Activated naive CD8-positive, alpha-beta T cell treated with anti-CD3 and anti-CD28 coated beads, Interleukin-2, amount 10 ng/mL, durations not matched to agents 7 days and 5 days (primary cell): Measurements from ENCODE around the gene ITPR2. TPM values are rescaled to one million over a fixed set of nuclear protein-coding genes. Genes with fewer than 3 reads are reported as not detected.

ENCODE experiments used
- ATAC-seq: fragments of 150-1000 bp; cut with Tn5 transposase; one replicate; pipeline ENCODE4 v1.10.0; 2021; ENCODE audit warnings: low read depth, moderate library complexity
- POLR2A ChIA-PET: fragments of 350-600 bp; sonication (Branson Sonifier 250); formaldehyde crosslinking; loops from one replicate; lab custom pipeline; 2021; ENCODE audit warnings: antibody characterized with exemption; lab: Charles Lee
- DNase-seq: peaks from one replicate; pipeline ENCODE4 v3.0.0; 2021
- H3K27ac Mint-ChIP-seq: one replicate; pipeline ENCODE4 v1.8.0; 2022; ENCODE audit warnings: mild to moderate bottlenecking, mixed read lengths
- H3K27me3 Mint-ChIP-seq: one replicate; pipeline ENCODE4 v1.8.0; 2022; ENCODE audit warnings: mild to moderate bottlenecking, moderate library complexity, mixed read lengths
- H3K36me3 Mint-ChIP-seq: one replicate; pipeline ENCODE4 v1.8.0; 2021; ENCODE audit warnings: mild to moderate bottlenecking, mixed read lengths
- H3K4me1 Mint-ChIP-seq: one replicate; pipeline ENCODE4 v1.8.0; 2021; ENCODE audit warnings: mixed read lengths
- H3K4me3 Mint-ChIP-seq: one replicate; pipeline ENCODE4 v1.8.0; 2022; ENCODE audit warnings: mild to moderate bottlenecking, moderate library complexity, mixed read lengths
- H3K9me3 Mint-ChIP-seq: one replicate; pipeline ENCODE4 v1.8.0; 2021; ENCODE audit warnings: mixed read lengths
- total RNA-seq, 2 experiments: library from RNA; stranded (reverse); gene quantifications; one replicate each; pipeline ENCODE4 v1.2.3, GENCODE V29; 2021

ITPR2 gene
- total RNA-seq, 2 experiments from 2014 or later = 43.3 to 43.5 TPM

GRCh38 chr12:26643532-26644315, 189.3 kb downstream of the ITPR2 start:
- ATAC-seq (no peak), DNase-seq (no peak)
- no peaks in the 10 kb centered on the region for H3K9me3 Mint-ChIP-seq
- no peak overlapping the region for H3K27ac Mint-ChIP-seq
- POLR2A ChIA-PET = interaction anchor here (0.6 kb wide), 1 partner anchor 233 kb away, joined by 4 read pairs; no protein-coding TSS in a partner anchor
- H3K4me1 Mint-ChIP-seq = no peaks in the 10 kb centered on the region
- peaks cover 19% of the 10 kb centered on the region for H3K36me3 Mint-ChIP-seq
- H3K27me3 Mint-ChIP-seq = no peaks in the 10 kb centered on the region
- H3K4me3 Mint-ChIP-seq = no peak overlapping the region

GRCh38 chr12:26642361-26642760, 190.6 kb downstream of the ITPR2 start:
- Mint-ChIP-seq H3K9me3 (no peaks in the 10 kb centered on the region), H3K36me3 (peaks cover 20% of the 10 kb centered on the region), H3K27ac (no peak overlapping the region), H3K27me3 (no peaks in the 10 kb centered on the region), H3K4me3 (no peak overlapping the region), H3K4me1 (no peaks in the 10 kb centered on the region)
- no peak for ATAC-seq
- DNase-seq = no peak
- POLR2A ChIA-PET = no interaction called here

- no peak for DNase-seq
- H3K27ac Mint-ChIP-seq = no peak overlapping the region
- H3K36me3 Mint-ChIP-seq = peaks cover 6% of the 10 kb centered on the region
- peaks cover 7% of the 10 kb centered on the region for H3K4me1 Mint-ChIP-seq
- no peaks in the 10 kb centered on the region for H3K27me3 Mint-ChIP-seq
- no peaks in the 10 kb centered on the region for H3K9me3 Mint-ChIP-seq
- no peak for ATAC-seq
- H3K4me3 Mint-ChIP-seq = no peak overlapping the region
- POLR2A ChIA-PET = no interaction called here
Measured at GRCh38 chr12:26636710-26637328, 196.2 kb downstream of the ITPR2 start.

DNA sequence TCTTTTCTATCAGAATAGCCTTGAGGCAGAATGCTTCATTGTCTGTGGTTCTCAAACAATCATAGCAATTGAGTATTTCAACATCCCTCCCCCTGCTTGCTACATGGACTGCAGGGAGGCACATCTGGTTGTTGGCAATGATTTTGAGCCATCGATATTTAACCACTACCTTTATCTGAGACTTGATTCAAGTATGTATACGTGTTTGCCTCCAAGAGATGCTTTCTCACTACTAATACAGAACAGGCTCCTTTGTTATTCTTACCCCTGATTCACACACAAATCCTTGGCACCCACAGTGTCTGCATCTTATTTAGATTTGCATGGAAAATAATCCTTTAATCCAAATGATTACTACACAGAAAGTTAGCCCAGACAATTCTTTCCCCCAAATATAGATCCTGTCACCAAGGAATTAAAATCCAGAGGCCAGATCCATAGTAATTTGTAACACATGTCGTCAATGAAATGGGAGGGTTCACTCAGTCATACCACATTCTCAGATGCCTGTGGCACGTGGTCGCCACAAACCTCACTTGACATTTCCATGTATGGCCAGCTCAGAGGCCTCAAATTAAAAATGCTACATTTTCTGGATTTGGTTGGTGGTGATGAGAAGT, 199.3 kb downstream of the ITPR2 start:
- Mint-ChIP-seq H3K36me3 (peaks cover 2% of the 10 kb centered on the region), H3K27me3 (no peaks in the 10 kb centered on the region), H3K27ac (no peak overlapping the region), H3K4me1 (peaks cover 7% of the 10 kb centered on the region), H3K9me3 (no peaks in the 10 kb centered on the region), H3K4me3 (no peak overlapping the region)
- POLR2A ChIA-PET = no interaction called here
- DNase-seq (no peak), ATAC-seq (no peak)

DNA sequence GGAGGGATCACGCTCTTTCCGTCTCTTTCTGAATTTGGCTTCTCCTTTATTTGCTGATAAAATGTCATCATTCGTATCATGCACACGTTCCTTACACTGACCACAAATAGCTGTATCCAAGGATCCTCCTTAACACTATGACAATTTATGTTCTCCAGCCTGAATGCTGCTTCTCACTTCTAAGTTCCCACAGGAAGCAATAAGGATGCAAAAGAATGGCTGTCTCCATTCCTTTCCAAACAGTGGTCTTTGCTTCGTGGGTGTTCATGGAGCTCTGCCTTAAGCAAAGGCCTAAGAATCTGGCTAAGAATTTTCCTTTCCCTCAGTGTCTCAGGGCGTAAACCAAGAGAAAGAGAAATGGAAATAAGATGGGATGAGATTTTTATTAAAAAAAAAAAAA, 200.2 kb downstream of the ITPR2 start:
- DNase-seq (no peak), ATAC-seq (no peak)
- H3K36me3 Mint-ChIP-seq = no peaks in the 10 kb centered on the region
- POLR2A ChIA-PET = no interaction called here
- no peaks in the 10 kb centered on the region for H3K9me3 Mint-ChIP-seq
- no peaks in the 10 kb centered on the region for H3K27me3 Mint-ChIP-seq
- H3K4me3 Mint-ChIP-seq = no peak overlapping the region
- H3K27ac Mint-ChIP-seq = no peak overlapping the region
- H3K4me1 Mint-ChIP-seq = peaks cover 7% of the 10 kb centered on the region

DNA sequence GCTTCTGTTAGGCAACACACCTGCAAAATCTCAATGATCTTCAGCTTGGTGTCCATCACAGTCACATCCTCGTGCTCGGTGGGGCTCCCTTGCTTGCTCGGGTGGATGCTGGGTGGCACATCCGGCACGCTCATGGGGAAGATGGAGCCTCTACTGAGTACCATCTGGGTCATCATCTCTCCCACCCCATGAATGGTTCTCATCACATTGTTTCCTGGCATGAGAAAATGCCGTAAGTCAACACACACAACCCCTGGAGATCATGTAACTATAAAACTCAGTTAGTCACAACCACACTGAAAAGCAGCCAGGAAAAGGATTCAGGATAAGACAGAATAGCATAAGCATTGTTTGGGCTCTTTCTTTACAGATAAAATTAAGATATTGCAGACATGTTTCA, 201.1 kb downstream of the ITPR2 start:
- POLR2A ChIA-PET = no interaction called here
- no peak for DNase-seq

DNA sequence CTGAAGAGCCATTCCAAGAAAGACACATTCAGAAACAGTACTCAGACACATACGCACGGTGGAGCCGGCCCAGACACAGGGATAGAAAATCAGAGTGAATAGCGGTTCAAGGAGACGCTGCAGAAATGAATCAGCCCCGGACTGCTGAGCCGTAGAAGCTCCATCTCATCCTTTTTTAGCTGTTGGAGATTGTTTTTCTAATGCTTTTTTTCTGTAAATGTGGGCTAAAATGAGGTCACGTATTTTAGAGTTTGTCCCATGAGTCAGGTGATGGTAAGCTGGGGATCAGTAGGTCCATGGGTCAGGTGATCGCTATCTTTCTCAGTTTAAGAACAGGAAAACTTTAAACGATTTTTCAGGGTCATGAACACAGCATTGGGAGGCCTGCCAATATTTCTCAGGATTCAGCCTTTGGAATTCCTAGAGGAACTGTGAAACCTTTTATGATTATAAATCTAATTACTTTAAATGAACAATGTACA, 202.4 kb downstream of the ITPR2 start:
- DNase-seq (no peak), ATAC-seq (no peak)
- Mint-ChIP-seq H3K9me3 (no peaks in the 10 kb centered on the region), H3K27ac (no peak overlapping the region), H3K36me3 (peaks cover 16% of the 10 kb centered on the region), H3K4me1 (peaks cover 24% of the 10 kb centered on the region), H3K4me3 (no peak overlapping the region), H3K27me3 (no peaks in the 10 kb centered on the region)
- POLR2A ChIA-PET = no interaction called here

More for the DNA sequence above, 201.1 kb downstream of the ITPR2 start:
- H3K27me3 Mint-ChIP-seq = no peaks in the 10 kb centered on the region
- no peak overlapping the region for H3K27ac Mint-ChIP-seq
- no peaks in the 10 kb centered on the region for H3K9me3 Mint-ChIP-seq
- peaks cover 6% of the 10 kb centered on the region for H3K36me3 Mint-ChIP-seq
- H3K4me1 Mint-ChIP-seq = peaks cover 13% of the 10 kb centered on the region
- no peak for ATAC-seq
- H3K4me3 Mint-ChIP-seq = no peak overlapping the region

- no peak overlapping the region for H3K27ac Mint-ChIP-seq
- H3K36me3 Mint-ChIP-seq = peaks cover 19% of the 10 kb centered on the region
- H3K4me1 Mint-ChIP-seq = peaks cover 24% of the 10 kb centered on the region
- no peak overlapping the region for H3K4me3 Mint-ChIP-seq
- ATAC-seq (no peak), DNase-seq (no peak)
- POLR2A ChIA-PET = no interaction called here
- no peaks in the 10 kb centered on the region for H3K27me3 Mint-ChIP-seq
- no peaks in the 10 kb centered on the region for H3K9me3 Mint-ChIP-seq
Measured at GRCh38 chr12:26629864-26630263, 203.1 kb downstream of the ITPR2 start.

GRCh38 chr12:26628234-26628633, 204.8 kb downstream of the ITPR2 start:
- no peaks in the 10 kb centered on the region for H3K9me3 Mint-ChIP-seq
- DNase-seq (no peak), ATAC-seq (no peak)
- peaks cover 21% of the 10 kb centered on the region for H3K36me3 Mint-ChIP-seq
- H3K27ac Mint-ChIP-seq = no peak overlapping the region
- H3K4me1 Mint-ChIP-seq = peaks cover 17% of the 10 kb centered on the region
- POLR2A ChIA-PET = no interaction called here
- no peaks in the 10 kb centered on the region for H3K27me3 Mint-ChIP-seq
- no peak overlapping the region for H3K4me3 Mint-ChIP-seq

DNA sequence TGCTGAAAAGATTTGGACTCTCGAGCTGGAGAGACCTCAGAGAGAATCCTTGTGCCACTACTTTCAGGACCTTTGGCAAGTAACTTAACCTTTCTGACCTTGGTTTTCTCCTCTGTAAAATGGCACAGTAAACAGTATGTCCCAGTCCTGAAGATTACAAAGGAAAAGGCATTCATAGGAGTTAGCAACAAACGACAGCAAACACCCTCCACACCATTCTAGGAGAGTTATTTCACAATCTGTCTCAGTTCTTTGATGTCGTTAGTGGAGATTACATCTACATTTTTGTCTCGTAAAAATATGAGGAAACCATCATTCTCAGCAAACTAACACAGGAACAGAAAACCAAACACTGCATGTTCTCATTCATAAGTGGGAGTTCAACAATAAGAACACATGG, 205.7 kb downstream of the ITPR2 start:
- Mint-ChIP-seq H3K36me3 (peaks cover 21% of the 10 kb centered on the region), H3K4me1 (peaks cover 17% of the 10 kb centered on the region), H3K27ac (peak overlapping the region; percentile 35), H3K4me3 (peak overlapping the region; percentile 7), H3K27me3 (no peaks in the 10 kb centered on the region), H3K9me3 (no peaks in the 10 kb centered on the region)
- DNase-seq = no peak
- POLR2A ChIA-PET = no interaction called here
- ATAC-seq = no peak

DNA sequence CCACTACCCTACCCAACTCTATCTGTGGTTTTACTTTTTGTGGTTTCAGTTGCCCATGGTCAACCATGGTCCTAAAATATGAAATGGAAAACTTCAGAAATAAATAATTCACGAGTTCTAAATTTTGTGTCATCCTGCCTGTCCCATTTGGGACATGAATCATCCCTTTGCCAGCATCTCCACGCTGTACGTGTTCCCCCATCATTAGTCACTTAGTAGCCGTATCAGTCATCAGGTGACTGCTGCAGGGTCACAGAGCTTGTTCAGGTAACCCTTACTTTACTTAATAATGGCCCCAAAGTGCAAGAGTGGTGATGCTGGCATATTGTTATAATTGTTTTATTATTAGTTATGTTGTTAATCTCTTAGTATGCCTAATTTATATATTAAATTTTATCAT, 209.9 kb downstream of the ITPR2 start:
- H3K4me3 Mint-ChIP-seq = no peak overlapping the region
- POLR2A ChIA-PET = no interaction called here
- no peak for DNase-seq
- H3K27me3 Mint-ChIP-seq = no peaks in the 10 kb centered on the region
- no peak for ATAC-seq
- H3K36me3 Mint-ChIP-seq = peaks cover 33% of the 10 kb centered on the region
- peaks cover 17% of the 10 kb centered on the region for H3K4me1 Mint-ChIP-seq
- H3K9me3 Mint-ChIP-seq = no peaks in the 10 kb centered on the region
- no peak overlapping the region for H3K27ac Mint-ChIP-seq

- Mint-ChIP-seq H3K27me3 (no peaks in the 10 kb centered on the region), H3K27ac (no peak overlapping the region), H3K4me1 (peaks cover 17% of the 10 kb centered on the region), H3K9me3 (no peaks in the 10 kb centered on the region), H3K4me3 (no peak overlapping the region), H3K36me3 (peaks cover 34% of the 10 kb centered on the region)
- DNase-seq = no peak
- POLR2A ChIA-PET = no interaction called here
- no peak for ATAC-seq
Measured at GRCh38 chr12:26622601-26623000, 210.4 kb downstream of the ITPR2 start.

DNA sequence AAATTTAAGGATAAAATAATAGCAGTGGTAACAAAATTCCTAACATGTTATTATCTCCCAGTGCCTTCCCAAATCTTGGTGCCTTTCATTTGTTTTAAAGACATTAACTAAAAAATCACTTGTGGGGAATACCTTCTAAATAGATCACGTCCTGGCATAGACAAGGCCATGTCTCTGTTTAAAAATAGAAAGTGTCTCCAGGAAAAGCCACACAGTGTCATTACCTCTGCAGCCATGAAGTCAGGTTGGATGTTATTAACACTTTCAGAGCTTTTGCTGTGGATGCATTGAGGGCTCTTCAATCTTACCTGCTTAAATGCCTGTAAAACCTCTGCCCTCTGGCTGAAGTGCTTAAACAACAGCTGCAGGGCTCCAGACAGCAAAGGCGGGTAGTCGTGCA, 211.1 kb downstream of the ITPR2 start:
- DNase-seq (no peak), ATAC-seq (no peak)
- Mint-ChIP-seq H3K4me3 (no peak overlapping the region), H3K4me1 (peaks cover 11% of the 10 kb centered on the region), H3K27ac (no peak overlapping the region), H3K9me3 (no peaks in the 10 kb centered on the region), H3K36me3 (peaks cover 28% of the 10 kb centered on the region), H3K27me3 (no peaks in the 10 kb centered on the region)
- POLR2A ChIA-PET = no interaction called here

DNA sequence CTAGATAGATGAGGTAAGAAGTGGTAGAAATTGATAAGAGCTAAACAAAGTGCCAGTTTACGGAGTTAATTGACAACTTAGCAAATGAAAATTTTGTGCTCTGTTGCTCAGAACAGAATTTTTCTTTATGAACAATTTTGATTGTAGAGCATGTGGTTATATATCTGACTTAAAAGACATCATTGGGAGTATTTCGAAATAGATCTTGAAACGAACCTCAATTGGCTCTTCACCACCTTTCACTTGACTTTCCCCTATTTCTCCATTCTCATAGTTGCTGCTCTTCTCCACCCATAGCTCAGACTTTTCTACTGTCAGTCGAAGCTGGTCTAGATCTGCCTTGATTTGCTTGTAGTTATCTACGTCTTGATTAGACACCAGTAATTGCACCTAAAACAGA, 212.1 kb downstream of the ITPR2 start:
- Mint-ChIP-seq H3K4me3 (no peak overlapping the region), H3K4me1 (peaks cover 2% of the 10 kb centered on the region), H3K36me3 (peaks cover 21% of the 10 kb centered on the region), H3K27ac (no peak overlapping the region), H3K27me3 (no peaks in the 10 kb centered on the region), H3K9me3 (no peaks in the 10 kb centered on the region)
- ATAC-seq = no peak
- DNase-seq = no peak
- POLR2A ChIA-PET = no interaction called here
